ENCODE data around the gene GNAZ. TPM values are rescaled to one million over a fixed set of nuclear protein-coding genes. Genes with fewer than 3 reads are reported as not detected.

Gene GNAZ
- total RNA-seq, 1 experiment from 2014 or later, result 5.0 TPM

DNA sequence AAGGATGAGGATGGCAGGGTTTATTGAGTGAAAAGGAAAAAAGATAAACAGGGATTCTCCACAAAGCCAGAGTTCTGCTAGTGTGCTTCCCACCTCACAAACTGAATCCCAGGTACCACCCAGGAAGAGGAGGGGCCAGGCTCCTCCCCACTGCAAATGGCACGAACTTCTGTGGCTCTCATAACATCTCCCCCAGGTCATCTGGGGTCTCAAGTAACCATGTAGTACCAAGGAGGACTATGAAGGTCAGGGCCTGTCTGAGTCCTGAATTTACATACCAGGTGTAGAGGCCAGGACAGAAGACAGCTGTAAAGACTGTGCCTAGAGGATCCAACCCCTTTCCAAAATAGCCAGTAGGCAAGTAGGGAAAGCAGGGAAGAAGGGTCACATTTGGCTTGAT lies 25.7 kb upstream of the GNAZ start:
- H3K79me2 ChIP-seq (ENCODE audit: insufficient read depth, low read length), result no peaks in the 10 kb centered on the region
- H4K8ac ChIP-seq (replicated peaks; ENCODE audit: insufficient read length, low read depth, low read length), result no peak overlapping the region
- H4K20me1 ChIP-seq (ENCODE audit: control insufficient read depth, insufficient read depth, insufficient read length), result no peaks in the 10 kb centered on the region
- no peak overlapping the region for H4K91ac ChIP-seq (ENCODE audit: insufficient read length, low read depth, low read length)
- no peak overlapping the region for H2AK5ac ChIP-seq (ENCODE audit: insufficient read length, low read length)
- Mint-ChIP-seq H3K36me3 (ENCODE audit: insufficient read depth in 1 of 3, low read depth in 3 of 3) (peaks cover 0 to 26% (median 0%) of the 10 kb centered on the region in 3 experiments; a peak in 3 of 7 replicates), H3K27ac (peak overlapping the region in 1 of 3 experiments; percentile 20; a peak in 1 of 7 replicates), H3K4me3 (no peak overlapping the region), H3K4me1 (peaks cover 32 to 36% of the 10 kb centered on the region in 2 experiments), H3K9me3 (peaks cover 21 to 27% of the 10 kb centered on the region in 2 experiments), H3K27me3 (ENCODE audit: low read depth) (peaks cover 40% of the 10 kb centered on the region)
- H2BK15ac ChIP-seq (ENCODE audit: low read depth, low read length), result no peak overlapping the region
- no peak overlapping the region for H2BK12ac ChIP-seq (ENCODE audit: insufficient read length, low read depth, low read length)
- no peak overlapping the region for H3K4ac ChIP-seq (ENCODE audit: low read depth, low read length)
- H2BK120ac ChIP-seq (ENCODE audit: low read depth, low read length, poor library complexity, severe bottlenecking), result no peak overlapping the region
- H3K27me3 ChIP-seq (ENCODE audit: insufficient read depth, low read length), result no peaks in the 10 kb centered on the region
- WGBS (ENCODE audit: extremely low coverage, insufficient read length, low lambda C conversion rate), result no CpG with 5 or more reads among the region's 1 CpG
- no peak overlapping the region for H3K27ac ChIP-seq (ENCODE audit: insufficient read length, low read depth, low read length)
- no peak overlapping the region for H4K5ac ChIP-seq (ENCODE audit: insufficient read length, low read depth, low read length)
- H3K9ac ChIP-seq (ENCODE audit: extremely low read depth, insufficient read length, low read length), result no peak overlapping the region
- no peak overlapping the region for H3K14ac ChIP-seq (ENCODE audit: insufficient read depth, low read length)
- peaks cover 2% of the 10 kb centered on the region; the same call in 1 of the 2 replicates for H3K4me1 ChIP-seq (ENCODE audit: insufficient read depth, low read length)
- H2AFZ ChIP-seq (ENCODE audit: low read length), result peak overlapping the region; percentile 24
- no peak overlapping the region for H3K56ac ChIP-seq (ENCODE audit: insufficient read length, low read depth, low read length)
- H3T11ph ChIP-seq (ENCODE audit: low read length), result no peak overlapping the region
- no peaks in the 10 kb centered on the region for H3K79me1 ChIP-seq (ENCODE audit: insufficient read depth, low read depth, low read length, poor library complexity, severe bottlenecking)
- H3K23ac ChIP-seq (ENCODE audit: insufficient read length, low read depth, low read length), result no peak overlapping the region
- no peak overlapping the region for H3K18ac ChIP-seq (ENCODE audit: insufficient read length, low read depth, low read length)
- H2BK5ac ChIP-seq (ENCODE audit: insufficient read length, low read length), result no peak overlapping the region
- TF ChIP-seq, protein P1, sequence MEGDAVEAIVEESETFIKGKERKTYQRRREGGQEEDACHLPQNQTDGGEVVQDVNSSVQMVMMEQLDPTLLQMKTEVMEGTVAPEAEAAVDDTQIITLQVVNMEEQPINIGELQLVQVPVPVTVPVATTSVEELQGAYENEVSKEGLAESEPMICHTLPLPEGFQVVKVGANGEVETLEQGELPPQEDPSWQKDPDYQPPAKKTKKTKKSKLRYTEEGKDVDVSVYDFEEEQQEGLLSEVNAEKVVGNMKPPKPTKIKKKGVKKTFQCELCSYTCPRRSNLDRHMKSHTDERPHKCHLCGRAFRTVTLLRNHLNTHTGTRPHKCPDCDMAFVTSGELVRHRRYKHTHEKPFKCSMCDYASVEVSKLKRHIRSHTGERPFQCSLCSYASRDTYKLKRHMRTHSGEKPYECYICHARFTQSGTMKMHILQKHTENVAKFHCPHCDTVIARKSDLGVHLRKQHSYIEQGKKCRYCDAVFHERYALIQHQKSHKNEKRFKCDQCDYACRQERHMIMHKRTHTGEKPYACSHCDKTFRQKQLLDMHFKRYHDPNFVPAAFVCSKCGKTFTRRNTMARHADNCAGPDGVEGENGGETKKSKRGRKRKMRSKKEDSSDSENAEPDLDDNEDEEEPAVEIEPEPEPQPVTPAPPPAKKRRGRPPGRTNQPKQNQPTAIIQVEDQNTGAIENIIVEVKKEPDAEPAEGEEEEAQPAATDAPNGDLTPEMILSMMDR (conservative IDR thresholded peaks at IDR 0.05), result no peak
- no peak for DNase-seq
- no peak overlapping the region for H3K4me2 ChIP-seq (ENCODE audit: insufficient read depth, insufficient read length, low read length)
- no peak overlapping the region for H2BK20ac ChIP-seq (ENCODE audit: low read depth, low read length, poor library complexity, severe bottlenecking)
- H3K9me3 ChIP-seq (ENCODE audit: control insufficient read depth, low read depth, low read length), result peaks cover 7% of the 10 kb centered on the region
- no peaks in the 10 kb centered on the region for H3K23me2 ChIP-seq (ENCODE audit: insufficient read length, low read depth, low read length, poor library complexity, severe bottlenecking)
